ENCODE data around the gene COTL1.
"Not testable (repeated sequence)": the region's sequence is repeated elsewhere in the genome, so short reads cannot be mapped to it uniquely, and the experiment has no call there.

DNA sequence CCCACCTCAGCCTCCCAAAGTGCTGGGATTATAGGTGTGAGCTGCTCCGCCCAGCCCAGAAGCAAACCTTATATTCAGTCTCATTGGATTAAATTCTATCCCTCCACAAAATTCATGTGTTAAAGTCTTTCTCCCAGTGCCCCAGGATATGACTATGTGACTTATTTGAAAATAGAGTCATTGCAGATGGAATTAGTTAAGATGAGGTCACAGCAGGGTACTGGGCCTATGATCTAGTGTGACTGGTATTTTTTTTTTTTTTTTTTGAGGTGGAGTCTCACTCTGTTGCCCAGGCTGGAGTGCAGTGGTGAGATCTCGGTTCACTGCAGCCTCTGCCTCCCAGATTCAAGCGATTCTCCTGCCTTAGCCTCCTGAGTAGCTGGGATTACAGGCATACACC, 99.7 kb downstream of the COTL1 start:
- not testable (repeated sequence) for TF ChIP-seq CTCF (IDR thresholded peaks at IDR 0.05 in 4 of 5, conservative IDR thresholded peaks at IDR 0.05 in 1 of 5); POLR2A (IDR thresholded peaks at IDR 0.05)
